HepG2 (cell line): Measurements from ENCODE around the gene MAPK6. TPM values are rescaled to one million over a fixed set of nuclear protein-coding genes. Genes with fewer than 3 reads are reported as not detected.

Experiments used
- ATAC-seq: fragments of 200-7000 bp; cut with Tn5 transposase; 3 replicates; pipeline ENCODE4 v1.9.1; 2020; ENCODE audit warnings: mild to moderate bottlenecking, moderate library complexity
- BruUV-seq: library from RNA; stranded (reverse); fragments of 400-500 nt; replicated peaks from 2 replicates; lab custom pipeline; 2021; lab: Mats Ljungman, UMichigan
- CTCF ChIA-PET: fragments of 300-600 bp; formaldehyde crosslinking; extraction: SDS; loops from one replicate; lab custom pipeline; 2021; ENCODE audit warnings: low total read pairs, inconsistent platforms, low intra/inter-chr PET ratio; lab: Yijun Ruan, JAX
- POLR2A ChIA-PET: fragments of 350-600 bp; sonication (Branson Sonifier 250); formaldehyde crosslinking; loops from one replicate; lab custom pipeline; 2020; ENCODE audit warnings: antibody characterized with exemption, inconsistent platforms; lab: Yijun Ruan, JAX
- DNase-seq: peaks from one replicate; pipeline ENCODE4 v3.0.0-alpha.2; 2015; ENCODE audit warnings: low spot score
- FAIRE-seq: peaks from 3 replicates; lab custom pipeline; 2011; peaks lifted over from hg19 to GRCh38; lab: Jason Lieb, UNC
- H2AFZ ChIP-seq: one replicate; pipeline ENCODE4 v1.6.1; 2011; ENCODE audit warnings: low read length, inconsistent platforms
- H3K27ac ChIP-seq: fragments of 300-600 bp; 3 replicates; pipeline ENCODE4 v1.8.0; 2011; ENCODE audit warnings: mixed run types, mild to moderate bottlenecking, mixed read lengths, low read length, inconsistent platforms; ENCODE audit not compliant: insufficient read depth; ENCODE audit errors: extremely low read length
- H3K27me3 ChIP-seq, 2 experiments: fragments of 200-600 bp in 1 of 2; 2 replicates in 1 of 2; 3 replicates in 1 of 2; pipeline versions ENCODE4 v1.6.0 to v1.8.0; 2011; ENCODE audit warnings: low read length in 2 of 2, mild to moderate bottlenecking in 2 of 2, moderate library complexity in 2 of 2, inconsistent platforms in 1 of 2; ENCODE audit not compliant: insufficient read depth in 2 of 2, control insufficient read depth in 1 of 2
- H3K36me3 ChIP-seq, 2 experiments: fragments of 200-600 bp in 1 of 2; replicated peaks in 1 of 2; 2 replicates in 1 of 2; 3 replicates in 1 of 2; pipeline versions ENCODE4 v1.5.1 to v1.8.0; 2011; ENCODE audit warnings: low read length in 2 of 2, inconsistent platforms in 1 of 2; ENCODE audit not compliant: insufficient read depth in 2 of 2, control insufficient read depth in 1 of 2
- H3K4me1 ChIP-seq: 2 replicates; pipeline ENCODE4 v1.5.1; 2012; ENCODE audit warnings: low read length, inconsistent platforms; ENCODE audit not compliant: insufficient read depth
- H3K4me2 ChIP-seq: 2 replicates; pipeline ENCODE4 v1.6.0; 2011; ENCODE audit warnings: low read depth, low read length, inconsistent platforms
- H3K4me3 ChIP-seq, 3 experiments: fragments of 200-600 bp in 1 of 3; sonication (generic), shearing (Covaris generic) in 1 of 3; replicated peaks in 1 of 3; 2 replicates each; pipeline ENCODE4 v1.5.1; 2011 to 2016; ENCODE audit warnings: low read length in 3 of 3, inconsistent platforms in 2 of 3, low read depth in 2 of 3, mild to moderate bottlenecking in 2 of 3, control low read depth in 1 of 3, mixed read lengths in 1 of 3; ENCODE audit not compliant: insufficient read depth in 1 of 3
- H3K79me2 ChIP-seq: one replicate; pipeline ENCODE4 v1.6.1; 2011; ENCODE audit warnings: low read length, inconsistent platforms; ENCODE audit not compliant: insufficient read depth
- H3K9ac ChIP-seq: 2 replicates; pipeline ENCODE4 v1.6.0; 2011; ENCODE audit warnings: mild to moderate bottlenecking, low read depth, low read length, inconsistent platforms; ENCODE audit not compliant: insufficient read depth
- H3K9me3 ChIP-seq: 2 replicates; pipeline ENCODE4 v1.5.1; 2012; ENCODE audit warnings: mild to moderate bottlenecking, low read length
- H4K20me1 ChIP-seq: 2 replicates; pipeline ENCODE4 v1.6.0; 2011; ENCODE audit warnings: inconsistent platforms, mild to moderate bottlenecking, low read length, moderate library complexity; ENCODE audit not compliant: insufficient read depth
- CBX5 ChIP-seq: sonication (generic); formaldehyde crosslinking; IDR thresholded peaks from 2 replicates; pipeline ENCODE4 v1.4.0; 2020; ENCODE audit warnings: missing genetic modification reagents, borderline replicate concordance
- MAF1 ChIP-seq: sonication (generic); formaldehyde crosslinking; IDR thresholded peaks from 2 replicates; pipeline ENCODE4 v1.5.0; 2020; ENCODE audit warnings: missing genetic modification reagents, borderline replicate concordance
- ONECUT2 ChIP-seq: sonication (generic); formaldehyde crosslinking; IDR thresholded peaks from 2 replicates; pipeline ENCODE4 v1.4.0; 2020; ENCODE audit warnings: missing genetic modification reagents
- PAF1 ChIP-seq: IDR thresholded peaks from 2 replicates; pipeline ENCODE4 v1.6.1; 2016; ENCODE audit warnings: missing genetic modification reagents, missing compliant biosample characterization
- TCF12 ChIP-seq, 2 experiments: fragments of 450-650 bp in 1 of 2; sonication (generic) in 1 of 2; formaldehyde crosslinking in 1 of 2; IDR thresholded peaks; 2 replicates each; pipeline versions ENCODE4 v1.6.1 to v1.8.0; 2017 to 2022; ENCODE audit warnings: antibody characterized with exemption in 1 of 2, mild to moderate bottlenecking in 1 of 2, missing genetic modification reagents in 1 of 2, moderate library complexity in 1 of 2
- ZNF235 ChIP-seq: sonication (generic); formaldehyde crosslinking; IDR thresholded peaks from 2 replicates; pipeline ENCODE4 v1.8.1; 2023; ENCODE audit warnings: mild to moderate bottlenecking, missing genetic modification reagents, borderline replicate concordance
- ZNF556 ChIP-seq: sonication (generic); formaldehyde crosslinking; IDR thresholded peaks from 2 replicates; pipeline ENCODE4 v1.4.0; 2020; ENCODE audit warnings: mild to moderate bottlenecking, missing genetic modification reagents, borderline replicate concordance
- ZNF572 ChIP-seq: sonication (generic); formaldehyde crosslinking; IDR thresholded peaks from 2 replicates; pipeline ENCODE4 v1.5.1; 2020; ENCODE audit warnings: mild to moderate bottlenecking, missing genetic modification reagents
- ZNF709 ChIP-seq: sonication (generic); formaldehyde crosslinking; IDR thresholded peaks from 2 replicates; pipeline ENCODE4 v1.5.0; 2020; ENCODE audit warnings: mild to moderate bottlenecking, missing genetic modification reagents
- ZSCAN30 ChIP-seq: sonication (generic); formaldehyde crosslinking; IDR thresholded peaks from 2 replicates; pipeline ENCODE4 v1.5.0; 2020; ENCODE audit warnings: mild to moderate bottlenecking, missing genetic modification reagents
- ZSCAN9 ChIP-seq: IDR thresholded peaks from 2 replicates; pipeline ENCODE4 v1.6.1; 2016; ENCODE audit warnings: borderline replicate concordance
- WGBS: methylation state at CpG from one replicate; pipeline ENCODE4 v1.1.6; 2017; ENCODE audit warnings: low lambda C conversion rate; 5-methylcytosine and 5-hydroxymethylcytosine counted together
- in situ Hi-C: cut with HindIII; loops from 2 replicates; pipeline ENCODE4 v1.10.0; 2017; ENCODE audit warnings: low pct_unique_long_range_greater_than_20kb; ENCODE audit not compliant: extremely low pct_ligation_motif_present
- intact Hi-C: fragments of 100-400 bp; cut with micrococcal nuclease; formaldehyde crosslinking; loops from one replicate; pipeline ENCODE4 v1.10.0; 2022; ENCODE audit not compliant: unreplicated experiment
- polyA plus RNA-seq, 8 experiments: library from polyadenylated mRNA; depleted of rRNA in 3 of 8; stranded (reverse) in 7 of 8; unstranded in 1 of 8; fragments of >200 nt; fragmentation: Illumina TruSeq in 4 of 8; extraction: Trizol in 4 of 8; gene quantifications; 2 replicates each; pipeline versions ENCODE4 v1.2.1 to v1.2.3, GENCODE V29; 2011 to 2016; ENCODE audit warnings: low read depth in 4 of 8, missing spikeins in 1 of 8, mixed read lengths in 1 of 8; ENCODE audit not compliant: insufficient read depth in 1 of 8
- total RNA-seq, 5 experiments: library from RNA; depleted of rRNA; stranded (reverse); fragments of >200 nt; fragmentation: Illumina TruSeq; extraction: Trizol; gene quantifications; 2 replicates each; pipeline ENCODE4 v1.2.3, GENCODE V29; 2016; ENCODE audit warnings: low read depth in 1 of 5

Gene MAPK6
- total and polyA plus RNA-seq, 2 of the 13 experiments (the other 11 are each of a cell fraction or from before 2014, with no cell fraction given): 89.5 to 99.7 TPM

DNA sequence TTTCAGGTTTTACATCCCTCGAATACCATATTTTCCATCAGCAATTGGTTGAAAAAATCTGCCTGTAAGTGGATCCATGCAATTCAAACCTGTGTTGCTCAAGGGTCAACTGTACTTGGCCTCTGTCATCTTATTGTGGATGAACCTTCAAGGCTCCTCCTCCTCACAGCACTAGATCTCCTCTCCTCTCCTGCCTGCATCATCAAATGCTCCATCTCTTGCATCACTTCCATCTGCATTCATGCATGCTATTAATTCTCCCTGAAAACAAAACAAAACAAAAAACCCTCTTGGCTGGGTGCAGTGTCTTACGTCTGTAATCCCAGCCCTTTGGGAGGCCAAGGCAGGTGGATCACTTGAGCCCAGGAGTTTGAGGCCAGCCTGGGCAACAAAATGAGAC lies 83.4 kb downstream of the MAPK6 start:
- H3K27me3 ChIP-seq: no peaks in the 10 kb centered on the region
- no peak for TF ChIP-seq ZSCAN30
- no peak for TF ChIP-seq ZNF556
- TF ChIP-seq CBX5: no peak
- TF ChIP-seq PAF1 (CRISPR knock-in tag): no peak
- TF ChIP-seq ZSCAN9: no peak
- no peak for TF ChIP-seq ZNF572 (CRISPR knock-in tag)
- TF ChIP-seq ZNF235 (CRISPR knock-in tag): no peak
- TF ChIP-seq TCF12 (IDR thresholded peaks at IDR 0.05): no peak
- no peak for TF ChIP-seq TCF12 (CRISPR knock-in tag; IDR thresholded peaks at IDR 0.05)
- no peak for TF ChIP-seq ONECUT2 (CRISPR knock-in tag)
- TF ChIP-seq MAF1 (CRISPR knock-in tag): no peak
- TF ChIP-seq ZNF709 (CRISPR knock-in tag): no peak
- TF ChIP-seq, all 625 proteins: peak for 0
- in situ Hi-C loops (no loop called here), intact Hi-C loops (no loop called here)
- no peak for ATAC-seq
- no peak overlapping the region for H2AFZ ChIP-seq
- 0 out of 2 replicates have a peak overlapping the region, but pooled peaks have one; percentile 5 for H3K4me2 ChIP-seq
- H3K4me3 ChIP-seq: no peak overlapping the region
- ChIA-PET CTCF (no interaction called here), POLR2A (no interaction called here)
- no peaks in the 10 kb centered on the region for H4K20me1 ChIP-seq
- H3K9ac ChIP-seq: no peak overlapping the region
- no peak for FAIRE-seq
- no peak for DNase-seq
- H3K4me1 ChIP-seq: peaks cover 52% of the 10 kb centered on the region
- 57% methylated on average over 2 of the region's 2 CpGs for WGBS
- H3K9me3 ChIP-seq: no peaks in the 10 kb centered on the region
- no peaks in the 10 kb centered on the region for H3K79me2 ChIP-seq
- H3K27ac ChIP-seq: no peak overlapping the region
- no peaks in the 10 kb centered on the region for H3K36me3 ChIP-seq
- BruUV-seq: no TSS peak
